ENCODE data around the gene INHBC. TPM values are rescaled to one million over a fixed set of nuclear protein-coding genes. Genes with fewer than 3 reads are reported as not detected.

Gene INHBC
- total RNA-seq, 2 donors from 2014 or later, result not detected

- TF ChIP-seq, protein P1, sequence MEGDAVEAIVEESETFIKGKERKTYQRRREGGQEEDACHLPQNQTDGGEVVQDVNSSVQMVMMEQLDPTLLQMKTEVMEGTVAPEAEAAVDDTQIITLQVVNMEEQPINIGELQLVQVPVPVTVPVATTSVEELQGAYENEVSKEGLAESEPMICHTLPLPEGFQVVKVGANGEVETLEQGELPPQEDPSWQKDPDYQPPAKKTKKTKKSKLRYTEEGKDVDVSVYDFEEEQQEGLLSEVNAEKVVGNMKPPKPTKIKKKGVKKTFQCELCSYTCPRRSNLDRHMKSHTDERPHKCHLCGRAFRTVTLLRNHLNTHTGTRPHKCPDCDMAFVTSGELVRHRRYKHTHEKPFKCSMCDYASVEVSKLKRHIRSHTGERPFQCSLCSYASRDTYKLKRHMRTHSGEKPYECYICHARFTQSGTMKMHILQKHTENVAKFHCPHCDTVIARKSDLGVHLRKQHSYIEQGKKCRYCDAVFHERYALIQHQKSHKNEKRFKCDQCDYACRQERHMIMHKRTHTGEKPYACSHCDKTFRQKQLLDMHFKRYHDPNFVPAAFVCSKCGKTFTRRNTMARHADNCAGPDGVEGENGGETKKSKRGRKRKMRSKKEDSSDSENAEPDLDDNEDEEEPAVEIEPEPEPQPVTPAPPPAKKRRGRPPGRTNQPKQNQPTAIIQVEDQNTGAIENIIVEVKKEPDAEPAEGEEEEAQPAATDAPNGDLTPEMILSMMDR (IDR thresholded peaks at IDR 0.05), result peak; percentile 65
- no peak overlapping the region for H3K27ac ChIP-seq
- H3K9me3 ChIP-seq, result no peaks in the 10 kb centered on the region
- H3K4me3 ChIP-seq, result no peak overlapping the region
- no peaks in the 10 kb centered on the region for H3K4me1 ChIP-seq
- intact Hi-C loops (cut with DNase I), result loop anchor here (2.0 to 5.0 kb wide), 2 partner anchors 146 to 191 kb away; no protein-coding TSS in a partner anchor
- DNase-seq, result peak; percentile 79
- no peaks in the 10 kb centered on the region for H3K27me3 ChIP-seq
- no peak overlapping the region for H3K9ac ChIP-seq (ENCODE audit: low read depth in 2 of 2, low read length in 2 of 2)
- H3K36me3 ChIP-seq, result no peaks in the 10 kb centered on the region
Observed at GRCh38 chr12:57452937-57453509, 18.4 kb downstream of the INHBC start.

DNA sequence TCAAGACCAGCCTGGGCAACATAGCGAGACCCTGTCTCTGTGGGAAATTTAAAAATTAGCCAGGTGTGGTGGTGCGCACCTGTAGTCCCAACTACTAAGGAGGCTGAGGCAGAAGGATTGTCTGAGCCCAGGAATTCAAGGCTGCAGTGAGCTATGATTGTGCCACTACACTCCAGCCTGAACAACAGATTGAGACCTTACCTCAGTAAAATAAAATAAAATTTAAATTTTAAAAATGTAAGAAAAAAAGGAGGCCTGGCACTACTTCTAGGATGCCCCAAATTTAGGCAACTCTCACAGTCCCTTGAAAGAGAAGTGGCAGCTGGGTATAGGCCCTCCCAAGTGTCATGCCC is 19.6 kb downstream of the INHBC start:
- intact Hi-C loops (cut with DNase I), result loop anchor here (5.0 kb wide), 1 partner anchor 192 kb away; no protein-coding TSS in a partner anchor

GRCh38 chr12:57454566-57455373 is 20.2 kb downstream of the INHBC start, which contains the start of gene INHBE:
Gene INHBE (plus strand): TSS chr12:57455307. CDS start chr12:57455537, 230 bp downstream.
- Histone ChIP-seq H3K9me3 (no peaks in the 10 kb centered on the region), H3K27me3 (no peaks in the 10 kb centered on the region), H3K9ac (ENCODE audit: low read depth in 2 of 2, low read length in 2 of 2) (no peak within 1 kb of the TSS), H3K36me3 (no peaks in the 10 kb centered on the region), H3K4me3 (no peak within 1 kb of the TSS), H3K4me1 (no peaks in the 10 kb centered on the region), H3K27ac (no peak within 1 kb of the TSS)
- no peak for DNase-seq
- TF ChIP-seq, protein P1 (IDR thresholded peaks at IDR 0.05), result no peak
- intact Hi-C loops (cut with DNase I), result loop anchor here (5.0 kb wide), 1 partner anchor 192 kb away; no protein-coding TSS in a partner anchor

More for the DNA sequence above, 19.6 kb downstream of the INHBC start:
- Histone ChIP-seq H3K9ac (ENCODE audit: low read depth in 2 of 2, low read length in 2 of 2) (no peak overlapping the region), H3K4me3 (no peak overlapping the region), H3K27me3 (no peaks in the 10 kb centered on the region), H3K4me1 (no peaks in the 10 kb centered on the region), H3K36me3 (no peaks in the 10 kb centered on the region), H3K9me3 (no peaks in the 10 kb centered on the region), H3K27ac (no peak overlapping the region)
- DNase-seq, result no peak
- TF ChIP-seq, protein P1 (IDR thresholded peaks at IDR 0.05), result no peak

GRCh38 chr12:57455374-57456144 is 21.0 kb downstream of the INHBC start:
- no peak for DNase-seq
- Histone ChIP-seq H3K9ac (ENCODE audit: low read depth in 2 of 2, low read length in 2 of 2) (no peak overlapping the region), H3K27ac (no peak overlapping the region), H3K9me3 (no peaks in the 10 kb centered on the region), H3K27me3 (no peaks in the 10 kb centered on the region), H3K36me3 (no peaks in the 10 kb centered on the region), H3K4me3 (no peak overlapping the region), H3K4me1 (no peaks in the 10 kb centered on the region)
- intact Hi-C loops (cut with DNase I), result no loop called here
- TF ChIP-seq, protein P1 (IDR thresholded peaks at IDR 0.05), result no peak

DNA sequence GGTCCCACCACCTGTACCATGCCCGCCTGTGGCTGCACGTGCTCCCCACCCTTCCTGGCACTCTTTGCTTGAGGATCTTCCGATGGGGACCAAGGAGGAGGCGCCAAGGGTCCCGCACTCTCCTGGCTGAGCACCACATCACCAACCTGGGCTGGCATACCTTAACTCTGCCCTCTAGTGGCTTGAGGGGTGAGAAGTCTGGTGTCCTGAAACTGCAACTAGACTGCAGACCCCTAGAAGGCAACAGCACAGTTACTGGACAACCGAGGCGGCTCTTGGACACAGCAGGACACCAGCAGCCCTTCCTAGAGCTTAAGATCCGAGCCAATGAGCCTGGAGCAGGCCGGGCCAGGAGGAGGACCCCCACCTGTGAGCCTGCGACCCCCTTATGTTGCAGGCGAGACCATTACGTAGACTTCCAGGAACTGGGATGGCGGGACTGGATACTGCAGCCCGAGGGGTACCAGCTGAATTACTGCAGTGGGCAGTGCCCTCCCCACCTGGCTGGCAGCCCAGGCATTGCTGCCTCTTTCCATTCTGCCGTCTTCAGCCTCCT is 21.6 kb downstream of the INHBC start:
- no peak overlapping the region for H3K27ac ChIP-seq
- DNase-seq, result peak; percentile 52
- H3K36me3 ChIP-seq, result no peaks in the 10 kb centered on the region
- H3K9ac ChIP-seq (ENCODE audit: low read depth in 2 of 2, low read length in 2 of 2), result no peak overlapping the region
- no peaks in the 10 kb centered on the region for H3K9me3 ChIP-seq
- H3K4me1 ChIP-seq, result peaks cover 6% of the 10 kb centered on the region
- peaks cover 5% of the 10 kb centered on the region for H3K27me3 ChIP-seq
- TF ChIP-seq, protein P1 (IDR thresholded peaks at IDR 0.05), result peak; percentile 39
- H3K4me3 ChIP-seq, result no peak overlapping the region
- intact Hi-C loops (cut with DNase I), result no loop called here
